NOMO-1 (cell line): ENCODE measurements around the gene DTX2.
"Not testable (repeated sequence)": the region's sequence is repeated elsewhere in the genome, so short reads cannot be mapped to it uniquely, and the experiment has no call there.

Experiments used
- DNase-seq, 2 experiments: peaks; one replicate each; lab custom pipeline; 2025; ENCODE audit not compliant: unreplicated experiment in 2 of 2; lab: John Stamatoyannopoulos, UW

The DTX2 gene

GRCh38 chr7:76442664-76443446 is 18.7 kb upstream of the DTX2 start:
- not testable (repeated sequence) for DNase-seq

DNA sequence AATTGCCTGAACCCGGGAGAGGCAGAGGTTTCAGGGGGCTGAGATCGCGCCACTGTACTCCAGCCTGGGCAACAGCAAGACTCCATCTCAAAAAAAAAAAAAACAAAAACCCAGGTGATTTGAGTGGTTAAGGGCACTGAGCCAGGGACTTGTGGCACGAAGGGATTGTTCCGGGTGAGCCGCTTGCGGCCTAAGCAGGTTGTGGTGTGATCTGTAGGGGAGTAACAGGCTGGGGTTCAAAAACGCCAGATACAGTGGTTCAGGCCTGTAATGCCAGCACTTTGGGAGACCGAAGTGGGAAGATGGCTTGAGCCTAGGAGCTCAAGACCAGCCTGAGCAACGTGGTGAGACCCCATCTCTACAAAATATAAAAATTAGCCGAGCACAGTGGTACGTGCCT is 17.7 kb upstream of the DTX2 start:
- DNase-seq, result not testable (repeated sequence)

- peak; percentile 50 to 83 for DNase-seq
These were observed 15.9 kb upstream of the DTX2 start for GRCh38 chr7:76445577-76446008.

GRCh38 chr7:76457017-76457416 is 4.5 kb upstream of the DTX2 start:
- DNase-seq, result not testable (repeated sequence)

DNA sequence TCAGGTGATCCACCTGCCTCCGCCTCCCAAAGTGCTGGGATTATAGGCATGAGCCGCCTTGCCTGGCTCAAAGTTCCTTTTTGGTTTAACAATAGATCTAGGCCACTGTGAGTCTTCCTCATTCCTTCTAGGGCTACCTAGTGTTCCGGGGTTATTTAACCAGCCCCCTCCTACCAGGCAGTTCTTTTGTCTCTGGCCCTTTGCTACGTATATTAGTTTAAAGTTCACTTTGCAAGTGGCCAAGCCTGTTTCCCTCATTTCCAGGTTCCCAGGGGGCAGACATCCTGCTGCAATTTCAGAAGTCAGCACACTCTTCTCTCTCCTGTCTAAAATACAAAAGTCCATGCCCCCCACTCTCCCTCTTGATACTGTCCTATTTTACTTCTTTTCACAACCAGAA is 3.0 kb upstream of the DTX2 start:
- not testable (repeated sequence) for DNase-seq

DNA sequence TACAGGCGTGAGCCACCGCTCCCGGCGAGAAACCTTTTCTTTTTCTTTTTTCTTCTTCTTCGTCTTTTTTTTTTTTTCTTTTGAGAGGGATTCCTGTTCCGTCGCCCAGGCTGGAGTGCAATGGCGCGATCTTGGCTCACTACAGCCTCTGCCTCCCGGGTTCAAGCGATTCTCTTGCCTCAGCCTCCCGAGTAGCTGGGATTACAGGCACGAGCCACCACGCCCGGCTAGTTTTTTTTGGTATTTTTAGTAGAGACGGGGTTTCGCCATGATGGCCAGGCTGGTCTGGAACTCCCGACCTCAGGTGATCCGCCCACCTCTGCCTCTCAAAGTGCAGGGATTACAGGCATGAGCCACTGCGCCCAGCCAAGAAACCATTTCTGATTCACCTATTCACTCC is 742 bp upstream of the DTX2 start:
- not testable (repeated sequence) for DNase-seq

- DNase-seq, result not testable (repeated sequence)
These were observed 868 bp downstream of the DTX2 start for GRCh38 chr7:76462271-76462882.

- DNase-seq, result not testable (repeated sequence)
These were observed 3.5 kb downstream of the DTX2 start for GRCh38 chr7:76464959-76465358.

DNA sequence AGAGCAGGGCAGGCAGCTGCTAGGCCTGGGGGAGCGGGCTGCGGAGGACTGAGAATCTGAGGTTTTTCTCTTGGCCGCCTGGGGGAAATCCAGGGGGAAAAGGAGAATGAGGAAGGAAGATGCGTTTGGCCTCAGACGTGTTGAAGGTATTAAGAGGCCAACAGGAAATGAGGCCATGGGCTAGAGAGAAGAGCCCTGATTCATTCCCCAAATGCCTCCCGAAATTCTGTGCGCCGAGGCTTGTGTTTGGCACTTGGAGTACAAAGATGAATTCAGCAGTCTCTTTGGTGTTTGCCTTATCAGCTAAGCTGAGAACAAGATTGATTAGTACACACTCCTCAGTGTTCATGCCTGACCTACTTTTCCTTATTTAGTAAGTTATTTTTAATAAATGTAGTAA is 4.4 kb downstream of the DTX2 start:
- DNase-seq, result not testable (repeated sequence)

DNA sequence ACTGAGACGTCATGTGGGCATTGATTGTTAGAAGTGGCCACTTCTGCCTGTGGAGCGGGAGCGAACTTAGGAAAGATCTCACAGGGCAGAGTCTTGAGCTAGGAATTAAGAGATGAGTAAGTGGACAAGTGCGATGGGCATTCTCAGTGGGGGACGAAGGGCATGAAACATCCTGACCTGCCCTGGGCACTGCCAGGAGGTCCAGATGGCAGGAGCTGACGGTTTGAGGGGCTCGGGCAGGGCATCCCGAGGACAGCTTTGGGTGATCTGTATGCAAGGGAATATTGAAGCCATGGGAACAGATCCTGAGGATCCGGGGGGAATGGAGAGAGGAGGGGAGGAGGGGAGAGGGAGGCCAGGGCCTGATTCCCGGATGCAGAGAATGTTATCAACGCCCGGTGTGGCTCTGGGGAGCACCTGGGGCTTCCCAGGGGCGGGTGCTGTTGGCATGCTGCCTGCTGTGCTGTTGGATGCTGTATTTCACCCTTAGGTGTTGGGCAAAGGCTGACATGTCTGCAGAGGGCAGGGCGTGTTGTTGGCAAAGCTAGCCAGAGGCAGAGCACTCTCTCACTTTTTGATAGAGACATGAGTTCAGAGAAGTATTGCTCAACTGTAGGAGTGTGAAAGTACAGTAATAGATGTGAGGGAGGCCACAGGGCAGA is 6.4 kb downstream of the DTX2 start:
- DNase-seq, result not testable (repeated sequence)

DNA sequence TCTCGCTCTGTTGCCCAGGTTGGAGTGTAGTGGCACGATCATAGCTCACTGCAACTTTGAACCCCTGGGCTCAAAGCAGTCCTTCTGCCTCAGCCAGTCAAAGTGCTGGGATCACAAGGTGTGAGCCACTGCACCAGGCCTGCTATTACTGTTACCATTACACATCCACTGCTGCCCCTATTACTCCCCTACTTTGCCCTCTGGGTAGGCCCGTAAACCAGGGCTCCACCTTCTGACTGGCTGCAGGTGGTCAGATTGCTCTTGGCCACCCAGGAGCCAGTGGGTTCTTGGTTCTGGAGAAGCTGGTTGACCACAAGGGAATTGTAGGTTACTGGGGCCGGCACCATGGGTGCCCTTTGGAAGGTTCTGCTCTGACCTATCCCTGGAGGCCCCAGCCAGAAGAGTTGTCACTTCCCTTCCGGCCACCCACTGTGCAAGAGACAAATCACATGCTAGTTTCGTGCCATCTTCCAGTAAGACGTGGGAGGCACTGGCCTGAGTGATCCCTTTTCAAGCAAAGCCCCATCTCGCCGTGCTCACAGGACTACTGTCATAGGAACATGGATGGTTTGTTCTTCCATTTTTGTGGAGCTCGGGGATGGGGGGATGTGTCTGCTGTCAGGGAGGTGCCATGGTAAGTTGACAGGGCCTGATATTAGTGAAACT is 10.2 kb downstream of the DTX2 start:
- not testable (repeated sequence) for DNase-seq

- DNase-seq, result not testable (repeated sequence)
These were observed 11.6 kb downstream of the DTX2 start for GRCh38 chr7:76473097-76473496.

GRCh38 chr7:76476280-76476679 is 14.8 kb downstream of the DTX2 start:
- DNase-seq, result not testable (repeated sequence)

DNA sequence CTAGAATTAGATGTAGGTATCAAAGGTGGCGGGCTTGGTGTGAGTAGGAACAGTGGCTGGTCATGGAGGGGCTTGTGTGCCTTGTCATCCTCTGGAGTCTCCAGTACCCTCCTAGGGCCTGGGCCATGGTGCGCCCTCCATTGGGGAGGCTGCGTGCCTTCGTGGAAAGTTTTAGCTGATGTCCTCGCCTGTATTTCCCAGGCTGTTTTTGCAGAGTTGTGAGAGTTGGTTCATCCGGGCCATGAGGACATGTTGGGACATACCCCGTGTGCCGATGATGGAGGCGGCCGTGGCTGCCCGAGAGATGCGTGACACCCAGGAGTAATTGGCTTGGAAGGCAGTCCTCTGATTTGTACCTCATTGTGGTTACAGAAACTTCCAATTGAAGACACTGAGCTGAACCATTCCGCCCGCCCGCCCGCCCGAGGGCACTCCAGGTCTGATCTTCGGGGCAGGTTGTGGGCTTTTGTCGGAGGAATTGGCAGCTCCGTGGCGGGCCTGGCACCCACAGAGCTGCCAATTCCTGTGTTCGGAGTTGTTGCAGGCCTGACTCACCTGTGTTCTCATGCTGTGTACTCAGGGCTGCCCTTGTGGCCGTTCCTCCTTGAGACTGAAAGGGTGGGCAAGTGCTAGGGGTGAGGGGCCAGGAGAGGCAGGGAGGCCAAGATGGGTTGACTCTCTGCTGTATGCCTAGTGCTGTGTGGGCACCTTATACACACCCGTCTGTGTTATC is 15.4 kb downstream of the DTX2 start:
- not testable (repeated sequence) for DNase-seq

DNA sequence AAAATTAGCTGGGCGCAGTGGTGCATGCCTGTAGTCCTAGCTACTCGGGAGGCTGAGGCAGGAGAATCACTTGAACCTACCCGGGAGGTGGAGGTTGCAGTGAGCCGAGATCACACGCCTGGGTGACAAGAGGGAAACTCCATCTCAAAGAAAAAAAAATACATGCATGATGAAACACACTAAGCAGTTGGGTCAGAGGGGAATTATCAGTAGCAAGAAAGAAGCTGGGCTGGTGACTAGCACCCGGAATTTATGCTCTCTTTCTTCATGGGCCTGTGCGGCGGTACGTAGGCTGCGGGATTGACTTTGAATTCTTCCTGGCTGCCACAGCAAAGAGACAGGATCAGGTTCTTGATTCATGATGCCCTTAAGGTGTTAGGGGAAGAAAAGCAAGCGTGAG is 18.1 kb downstream of the DTX2 start:
- not testable (repeated sequence) for DNase-seq

DNA sequence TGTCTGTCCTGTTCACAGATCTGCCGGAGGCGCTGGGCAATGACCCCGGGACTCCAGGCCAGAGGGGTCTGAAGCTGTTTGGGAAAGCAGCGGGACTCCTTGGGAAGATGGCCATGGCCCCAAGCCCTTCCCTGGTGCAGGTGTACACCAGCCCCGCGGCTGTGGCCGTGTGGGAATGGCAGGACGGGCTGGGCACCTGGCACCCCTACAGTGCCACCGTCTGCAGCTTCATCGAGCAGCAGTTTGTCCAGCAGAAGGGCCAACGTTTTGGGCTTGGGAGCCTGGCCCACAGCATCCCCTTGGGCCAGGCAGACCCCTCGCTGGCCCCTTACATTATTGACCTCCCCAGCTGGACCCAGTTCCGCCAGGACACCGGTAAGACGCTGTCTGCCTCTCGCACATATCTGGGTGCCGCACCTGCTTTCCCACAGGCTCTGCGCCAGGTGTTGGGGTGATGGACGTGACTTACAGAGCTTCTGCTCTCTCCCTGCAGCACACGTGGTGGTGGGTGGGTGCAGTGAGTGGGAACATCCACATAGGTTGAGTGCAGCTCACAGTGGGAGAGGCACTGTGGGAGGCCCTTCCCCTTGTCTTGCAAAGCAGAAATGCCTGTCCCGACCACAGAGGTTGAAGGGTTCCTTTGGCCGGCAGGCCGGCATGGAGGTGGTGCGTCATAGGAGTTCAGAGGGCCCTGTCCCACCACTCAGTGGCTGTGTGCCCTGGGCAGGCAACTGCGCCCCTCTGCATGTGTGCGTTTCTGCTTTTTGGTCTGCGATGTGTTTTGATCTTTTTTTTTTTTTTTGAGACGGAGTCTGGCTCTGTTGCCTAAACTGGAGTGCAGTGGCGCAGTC is 19.1 kb downstream of the DTX2 start:
- not testable (repeated sequence) for DNase-seq

DNA sequence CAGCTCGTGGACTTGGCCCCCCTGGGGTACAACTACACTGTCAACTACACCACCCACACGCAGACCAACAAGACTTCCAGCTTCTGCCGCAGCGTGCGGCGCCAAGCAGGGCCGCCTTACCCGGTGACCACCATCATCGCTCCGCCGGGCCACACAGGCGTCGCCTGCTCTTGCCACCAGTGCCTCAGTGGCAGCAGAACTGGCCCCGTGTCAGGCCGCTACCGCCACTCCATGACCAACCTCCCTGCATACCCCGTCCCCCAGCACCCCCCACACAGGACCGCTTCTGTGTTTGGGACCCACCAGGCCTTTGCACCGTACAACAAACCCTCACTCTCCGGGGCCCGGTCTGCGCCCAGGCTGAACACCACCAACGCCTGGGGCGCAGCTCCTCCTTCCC is 21.2 kb downstream of the DTX2 start:
- DNase-seq, result not testable (repeated sequence)

GRCh38 chr7:76483081-76483480 is 21.6 kb downstream of the DTX2 start:
- DNase-seq, result not testable (repeated sequence)

- not testable (repeated sequence) for DNase-seq
These were observed 22.9 kb downstream of the DTX2 start for GRCh38 chr7:76484456-76484855.
